Stimulated activated CD4-positive, alpha-beta T cell treated with anti-CD3 and anti-CD28 coated beads, Interleukin-2, amount 100 ng/mL, for 48 hours (primary cell): Measurements from ENCODE around the gene FOSB.
"Not testable (repeated sequence)": the region's sequence is repeated elsewhere in the genome, so short reads cannot be mapped to it uniquely, and the experiment has no call there.

Source experiments
- DNase-seq, 2 donors: peaks; one replicate each; pipeline ENCODE4 v3.0.0-alpha.2; 2020

The FOSB gene

GRCh38 chr19:45506989-45507871, 39.4 kb downstream of the FOSB start, which contains the start of gene VASP:
Gene VASP (plus strand): TSS chr19:45507479. CDS start chr19:45507772, 293 bp downstream.
- DNase-seq: peak; percentile 73 to 84

- no peak for DNase-seq
Observed at GRCh38 chr19:45507872-45508416, 40.1 kb downstream of the FOSB start.

GRCh38 chr19:45508417-45508860, 40.6 kb downstream of the FOSB start:
- no peak for DNase-seq

GRCh38 chr19:45508861-45509691, 41.3 kb downstream of the FOSB start:
- DNase-seq: no peak

GRCh38 chr19:45509692-45510015, 41.9 kb downstream of the FOSB start:
- DNase-seq: no peak

- DNase-seq: not testable (repeated sequence)
Observed at GRCh38 chr19:45510352-45510751, 42.6 kb downstream of the FOSB start.

- no peak for DNase-seq
Observed at GRCh38 chr19:45511074-45511473, 43.3 kb downstream of the FOSB start.

- DNase-seq: no peak
Observed at GRCh38 chr19:45512881-45513483, 45.2 kb downstream of the FOSB start.

- DNase-seq: no peak
Observed at GRCh38 chr19:45514376-45515051, 46.7 kb downstream of the FOSB start.

- DNase-seq: no peak
Observed at GRCh38 chr19:45515081-45515624, 47.4 kb downstream of the FOSB start.

GRCh38 chr19:45515807-45516401, 48.1 kb downstream of the FOSB start:
- no peak for DNase-seq

- no peak for DNase-seq
Observed at GRCh38 chr19:45517238-45517637, 49.4 kb downstream of the FOSB start.

- DNase-seq: no peak
Observed at GRCh38 chr19:45517641-45518468, 50.1 kb downstream of the FOSB start.

GRCh38 chr19:45518469-45518826, 50.7 kb downstream of the FOSB start:
- DNase-seq: no peak

GRCh38 chr19:45522010-45522941, 54.5 kb downstream of the FOSB start:
- DNase-seq: no peak

- DNase-seq: peak; percentile 65 to 69
Observed at GRCh38 chr19:45523642-45524256, 56.0 kb downstream of the FOSB start.

- DNase-seq: no peak
Observed at GRCh38 chr19:45524575-45525129, 56.9 kb downstream of the FOSB start.
